GM23338 (cell line): ENCODE data around the gene PSAPL1. TPM values are rescaled to one million over a fixed set of nuclear protein-coding genes. Genes with fewer than 3 reads are reported as not detected.

Source experiments
- ATAC-seq: fragments of 200-7000 bp; cut with Tn5 transposase; 3 replicates; pipeline ENCODE4 v1.9.1; 2020
- DNase-seq: peaks from one replicate; pipeline ENCODE4 v3.0.0-alpha.2; 2015; ENCODE audit warnings: low spot score
- H2AFZ ChIP-seq: fragments of 200-600 bp; sonication (generic); 2 replicates; pipeline ENCODE4 v1.8.0; 2016; ENCODE audit warnings: antibody characterized with exemption, mild to moderate bottlenecking, moderate library complexity
- H3F3A ChIP-seq: fragments of 200-600 bp; sonication (generic); replicated peaks from 2 replicates; pipeline ENCODE4 v1.8.0; 2017; ENCODE audit warnings: antibody characterized with exemption, mixed run types, low read depth
- H3K27ac ChIP-seq: fragments of 200-600 bp; sonication (generic); 2 replicates; pipeline ENCODE4 v1.6.1; 2016; ENCODE audit warnings: low read depth
- H3K27me3 ChIP-seq: fragments of 200-600 bp; sonication (generic); 2 replicates; pipeline ENCODE4 v1.8.0; 2016; ENCODE audit warnings: mild to moderate bottlenecking, mixed run types, moderate library complexity; ENCODE audit not compliant: insufficient read depth
- H3K36me3 ChIP-seq: fragments of 200-600 bp; sonication (generic); 2 replicates; pipeline ENCODE4 v1.8.0; 2016; ENCODE audit warnings: mild to moderate bottlenecking; ENCODE audit not compliant: insufficient read depth
- H3K4me1 ChIP-seq: fragments of 200-600 bp; sonication (generic); 2 replicates; pipeline ENCODE4 v1.8.0; 2016; ENCODE audit warnings: mild to moderate bottlenecking, moderate library complexity; ENCODE audit not compliant: insufficient read depth
- H3K4me2 ChIP-seq: fragments of 200-600 bp; sonication (generic); 2 replicates; pipeline ENCODE4 v1.7.1; 2017; ENCODE audit warnings: mixed run types
- H3K4me3 ChIP-seq: fragments of 200-600 bp; sonication (generic); 2 replicates; pipeline ENCODE4 v1.6.1; 2016; ENCODE audit warnings: mixed run types
- H3K79me2 ChIP-seq: fragments of 200-600 bp; sonication (generic); replicated peaks from 2 replicates; pipeline ENCODE4 v1.8.0; 2017; ENCODE audit warnings: mild to moderate bottlenecking; ENCODE audit not compliant: insufficient read depth
- H3K9me2 ChIP-seq: fragments of 200-600 bp; sonication (generic); 2 replicates; pipeline ENCODE4 v1.8.0; 2017; ENCODE audit not compliant: insufficient read depth
- H4K20me1 ChIP-seq: fragments of 200-600 bp; sonication (generic); replicated peaks from 2 replicates; pipeline ENCODE4 v1.8.0; 2017; ENCODE audit warnings: mild to moderate bottlenecking; ENCODE audit not compliant: insufficient read depth
- H3K27ac Mint-ChIP-seq: 2 replicates; pipeline ENCODE4 v1.8.0; 2020; ENCODE audit warnings: inconsistent platforms, mild to moderate bottlenecking, moderate library complexity, mixed read lengths
- H3K27me3 Mint-ChIP-seq: 3 replicates; pipeline ENCODE4 v1.8.0; 2022; ENCODE audit warnings: low read depth, mild to moderate bottlenecking, moderate library complexity, mixed read lengths, inconsistent platforms; ENCODE audit not compliant: insufficient read depth, poor library complexity
- H3K36me3 Mint-ChIP-seq: 3 replicates; pipeline ENCODE4 v1.8.0; 2021; ENCODE audit warnings: low read depth, mild to moderate bottlenecking, inconsistent platforms, moderate library complexity, mixed read lengths
- H3K4me1 Mint-ChIP-seq: 3 replicates; pipeline ENCODE4 v1.8.0; 2020; ENCODE audit warnings: mild to moderate bottlenecking, inconsistent platforms, mixed read lengths
- H3K4me3 Mint-ChIP-seq: 3 replicates; pipeline ENCODE4 v1.8.0; 2021; ENCODE audit warnings: moderate library complexity, mild to moderate bottlenecking, inconsistent platforms, mixed read lengths
- H3K9me3 Mint-ChIP-seq: 3 replicates; pipeline ENCODE4 v1.8.0; 2020; ENCODE audit warnings: moderate library complexity, mild to moderate bottlenecking, inconsistent platforms, mixed read lengths
- CREB1 ChIP-seq: fragments of 250-450 bp; sonication (Bioruptor Pico); IDR thresholded peaks from 2 replicates; pipeline ENCODE4 v1.5.0; 2020; ENCODE audit warnings: low read depth, mild to moderate bottlenecking, moderate library complexity
- EZH2 ChIP-seq: fragments of 200-600 bp; sonication (generic); IDR thresholded peaks from one replicate; pipeline ENCODE4 v1.8.0; 2017; ENCODE audit warnings: antibody characterized with exemption, mild to moderate bottlenecking, low read depth; ENCODE audit not compliant: unreplicated experiment
- EZH2phosphoT487 ChIP-seq: fragments of 200-600 bp; sonication (generic); IDR thresholded peaks from one replicate; pipeline ENCODE4 v1.8.1; 2018; ENCODE audit warnings: antibody characterized with exemption; ENCODE audit not compliant: unreplicated experiment
- JUNB ChIP-seq: IDR thresholded peaks from one replicate; pipeline ENCODE4 v1.6.1; 2016; ENCODE audit warnings: antibody characterized with exemption; ENCODE audit not compliant: unreplicated experiment
- NANOG ChIP-seq: IDR thresholded peaks from 2 replicates; pipeline ENCODE4 v1.6.1; 2016; ENCODE audit warnings: antibody characterized with exemption, borderline replicate concordance
- POLR2AphosphoS5 ChIP-seq: IDR thresholded peaks from 2 replicates; pipeline ENCODE4 v1.6.1; 2016; ENCODE audit warnings: antibody characterized with exemption, low read depth
- STAT1 ChIP-seq: IDR thresholded peaks from one replicate; pipeline ENCODE4 v1.6.1; 2016; ENCODE audit warnings: antibody characterized with exemption; ENCODE audit not compliant: unreplicated experiment
- ZNF114 ChIP-seq: fragments of 250-450 bp; sonication (Bioruptor Pico); IDR thresholded peaks from 2 replicates; pipeline ENCODE4 v1.5.0; 2020; ENCODE audit warnings: mild to moderate bottlenecking, moderate library complexity
- ZNF331 ChIP-seq: fragments of 250-450 bp; sonication (Bioruptor Pico); IDR thresholded peaks from 2 replicates; pipeline ENCODE4 v1.5.0; 2020; ENCODE audit warnings: low read depth, mild to moderate bottlenecking, moderate library complexity
- polyA plus RNA-seq: library from polyadenylated mRNA; unstranded; fragments of >200 nt; fragmentation: Nextera tagmentation; extraction: Ambion mirVana; gene quantifications from 2 replicates; pipeline ENCODE4 v1.2.1, GENCODE V29; 2016
- total RNA-seq: library from RNA; depleted of rRNA; stranded (reverse); fragments of >200 nt; shearing (Covaris generic); gene quantifications from 2 replicates; pipeline ENCODE4 v1.2.3, GENCODE V29; 2014
- TF ChIP-seq, protein P1 (sequence below), 2 experiments: fragments of 200-600 bp in 1 of 2; sonication (generic) in 1 of 2; conservative IDR thresholded peaks; 2 replicates each; pipeline versions ENCODE4 v1.5.1 to v1.6.1; 2016 to 2017; ENCODE audit warnings: antibody characterized with exemption in 2 of 2, low read depth in 2 of 2, mild to moderate bottlenecking in 2 of 2, moderate library complexity in 1 of 2
- TF ChIP-seq, protein P2 (sequence below): IDR thresholded peaks from one replicate; pipeline ENCODE4 v1.6.1; 2018; ENCODE audit warnings: antibody characterized with exemption; ENCODE audit not compliant: unreplicated experiment
- TF ChIP-seq, protein P3 (sequence below): IDR thresholded peaks from 2 replicates; pipeline ENCODE4 v1.6.1; 2016; ENCODE audit warnings: antibody characterized with exemption
- TF ChIP-seq, protein P4 (sequence below): fragments of 250-450 bp; sonication (Bioruptor Pico); IDR thresholded peaks from 2 replicates; pipeline ENCODE4 v1.5.0; 2020; ENCODE audit warnings: mild to moderate bottlenecking, moderate library complexity

Gene PSAPL1
- total and polyA plus RNA-seq, 2 experiments from 2014 or later = not detected

DNA sequence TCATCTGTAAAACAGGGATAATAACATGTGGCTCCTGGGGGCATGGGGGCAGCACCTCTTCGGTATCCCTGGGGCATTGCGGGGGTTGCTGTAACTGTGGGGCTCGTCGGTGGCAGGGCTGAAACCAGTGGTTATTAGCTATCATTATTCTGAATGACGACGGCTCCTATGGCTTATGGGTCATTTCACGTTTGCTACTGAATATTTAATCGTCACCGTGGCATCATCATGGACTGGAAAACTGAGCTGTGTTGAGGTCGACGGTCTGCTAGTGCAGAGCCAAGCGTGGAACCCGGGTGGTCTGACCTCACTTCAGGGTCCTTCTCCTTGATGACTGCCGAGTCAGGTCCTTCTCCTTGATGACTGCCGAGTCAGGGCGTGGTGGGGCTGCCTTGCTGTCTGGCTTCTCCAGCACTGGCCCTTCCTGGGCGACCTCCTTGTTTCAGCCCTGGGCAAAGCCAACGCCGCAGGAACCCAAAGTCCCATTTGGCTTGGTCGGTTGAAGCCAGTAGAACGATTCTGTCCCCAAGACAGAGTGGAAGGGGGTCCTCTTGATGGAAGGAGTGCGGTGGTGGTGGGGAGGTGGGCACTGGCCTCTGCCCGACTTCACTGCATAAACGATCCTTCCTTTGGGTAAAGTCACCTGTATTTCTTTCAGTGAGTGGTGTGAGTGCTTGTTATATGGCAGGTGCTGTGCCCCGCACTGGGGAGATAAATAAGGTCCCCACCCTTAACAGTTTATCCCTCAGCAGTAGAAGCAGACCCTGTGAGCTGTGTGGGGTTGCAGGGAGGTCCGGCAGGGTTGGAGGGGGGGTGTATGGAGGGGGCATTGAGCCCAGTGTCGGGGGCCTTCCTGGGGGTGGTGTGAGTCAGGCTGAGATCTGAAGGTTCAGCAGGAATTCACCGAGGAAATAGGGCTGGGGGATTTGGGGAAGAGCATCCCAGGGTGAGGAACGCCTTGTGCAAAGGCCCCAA, 40.8 kb downstream of the PSAPL1 start:
- TF ChIP-seq, protein P1, sequence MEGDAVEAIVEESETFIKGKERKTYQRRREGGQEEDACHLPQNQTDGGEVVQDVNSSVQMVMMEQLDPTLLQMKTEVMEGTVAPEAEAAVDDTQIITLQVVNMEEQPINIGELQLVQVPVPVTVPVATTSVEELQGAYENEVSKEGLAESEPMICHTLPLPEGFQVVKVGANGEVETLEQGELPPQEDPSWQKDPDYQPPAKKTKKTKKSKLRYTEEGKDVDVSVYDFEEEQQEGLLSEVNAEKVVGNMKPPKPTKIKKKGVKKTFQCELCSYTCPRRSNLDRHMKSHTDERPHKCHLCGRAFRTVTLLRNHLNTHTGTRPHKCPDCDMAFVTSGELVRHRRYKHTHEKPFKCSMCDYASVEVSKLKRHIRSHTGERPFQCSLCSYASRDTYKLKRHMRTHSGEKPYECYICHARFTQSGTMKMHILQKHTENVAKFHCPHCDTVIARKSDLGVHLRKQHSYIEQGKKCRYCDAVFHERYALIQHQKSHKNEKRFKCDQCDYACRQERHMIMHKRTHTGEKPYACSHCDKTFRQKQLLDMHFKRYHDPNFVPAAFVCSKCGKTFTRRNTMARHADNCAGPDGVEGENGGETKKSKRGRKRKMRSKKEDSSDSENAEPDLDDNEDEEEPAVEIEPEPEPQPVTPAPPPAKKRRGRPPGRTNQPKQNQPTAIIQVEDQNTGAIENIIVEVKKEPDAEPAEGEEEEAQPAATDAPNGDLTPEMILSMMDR (conservative IDR thresholded peaks at IDR 0.05; ENCODE audit: low read depth in 2 of 2) = no peak
- TF ChIP-seq, protein P2, sequence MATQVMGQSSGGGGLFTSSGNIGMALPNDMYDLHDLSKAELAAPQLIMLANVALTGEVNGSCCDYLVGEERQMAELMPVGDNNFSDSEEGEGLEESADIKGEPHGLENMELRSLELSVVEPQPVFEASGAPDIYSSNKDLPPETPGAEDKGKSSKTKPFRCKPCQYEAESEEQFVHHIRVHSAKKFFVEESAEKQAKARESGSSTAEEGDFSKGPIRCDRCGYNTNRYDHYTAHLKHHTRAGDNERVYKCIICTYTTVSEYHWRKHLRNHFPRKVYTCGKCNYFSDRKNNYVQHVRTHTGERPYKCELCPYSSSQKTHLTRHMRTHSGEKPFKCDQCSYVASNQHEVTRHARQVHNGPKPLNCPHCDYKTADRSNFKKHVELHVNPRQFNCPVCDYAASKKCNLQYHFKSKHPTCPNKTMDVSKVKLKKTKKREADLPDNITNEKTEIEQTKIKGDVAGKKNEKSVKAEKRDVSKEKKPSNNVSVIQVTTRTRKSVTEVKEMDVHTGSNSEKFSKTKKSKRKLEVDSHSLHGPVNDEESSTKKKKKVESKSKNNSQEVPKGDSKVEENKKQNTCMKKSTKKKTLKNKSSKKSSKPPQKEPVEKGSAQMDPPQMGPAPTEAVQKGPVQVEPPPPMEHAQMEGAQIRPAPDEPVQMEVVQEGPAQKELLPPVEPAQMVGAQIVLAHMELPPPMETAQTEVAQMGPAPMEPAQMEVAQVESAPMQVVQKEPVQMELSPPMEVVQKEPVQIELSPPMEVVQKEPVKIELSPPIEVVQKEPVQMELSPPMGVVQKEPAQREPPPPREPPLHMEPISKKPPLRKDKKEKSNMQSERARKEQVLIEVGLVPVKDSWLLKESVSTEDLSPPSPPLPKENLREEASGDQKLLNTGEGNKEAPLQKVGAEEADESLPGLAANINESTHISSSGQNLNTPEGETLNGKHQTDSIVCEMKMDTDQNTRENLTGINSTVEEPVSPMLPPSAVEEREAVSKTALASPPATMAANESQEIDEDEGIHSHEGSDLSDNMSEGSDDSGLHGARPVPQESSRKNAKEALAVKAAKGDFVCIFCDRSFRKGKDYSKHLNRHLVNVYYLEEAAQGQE = no peak
- TF ChIP-seq, protein P3, sequence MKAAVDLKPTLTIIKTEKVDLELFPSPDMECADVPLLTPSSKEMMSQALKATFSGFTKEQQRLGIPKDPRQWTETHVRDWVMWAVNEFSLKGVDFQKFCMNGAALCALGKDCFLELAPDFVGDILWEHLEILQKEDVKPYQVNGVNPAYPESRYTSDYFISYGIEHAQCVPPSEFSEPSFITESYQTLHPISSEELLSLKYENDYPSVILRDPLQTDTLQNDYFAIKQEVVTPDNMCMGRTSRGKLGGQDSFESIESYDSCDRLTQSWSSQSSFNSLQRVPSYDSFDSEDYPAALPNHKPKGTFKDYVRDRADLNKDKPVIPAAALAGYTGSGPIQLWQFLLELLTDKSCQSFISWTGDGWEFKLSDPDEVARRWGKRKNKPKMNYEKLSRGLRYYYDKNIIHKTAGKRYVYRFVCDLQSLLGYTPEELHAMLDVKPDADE = no peak
- TF ChIP-seq ZNF331 (CRISPR knock-in tag) = no peak
- no peak for TF ChIP-seq JUNB
- no peak for TF ChIP-seq EZH2phosphoT487
- TF ChIP-seq ZNF114 (CRISPR knock-in tag) = no peak
- TF ChIP-seq NANOG = no peak
- no peak for TF ChIP-seq POLR2AphosphoS5
- TF ChIP-seq EZH2 = no peak
- no peak for TF ChIP-seq CREB1 (CRISPR knock-in tag)
- TF ChIP-seq STAT1 = no peak
- TF ChIP-seq, protein P4, sequence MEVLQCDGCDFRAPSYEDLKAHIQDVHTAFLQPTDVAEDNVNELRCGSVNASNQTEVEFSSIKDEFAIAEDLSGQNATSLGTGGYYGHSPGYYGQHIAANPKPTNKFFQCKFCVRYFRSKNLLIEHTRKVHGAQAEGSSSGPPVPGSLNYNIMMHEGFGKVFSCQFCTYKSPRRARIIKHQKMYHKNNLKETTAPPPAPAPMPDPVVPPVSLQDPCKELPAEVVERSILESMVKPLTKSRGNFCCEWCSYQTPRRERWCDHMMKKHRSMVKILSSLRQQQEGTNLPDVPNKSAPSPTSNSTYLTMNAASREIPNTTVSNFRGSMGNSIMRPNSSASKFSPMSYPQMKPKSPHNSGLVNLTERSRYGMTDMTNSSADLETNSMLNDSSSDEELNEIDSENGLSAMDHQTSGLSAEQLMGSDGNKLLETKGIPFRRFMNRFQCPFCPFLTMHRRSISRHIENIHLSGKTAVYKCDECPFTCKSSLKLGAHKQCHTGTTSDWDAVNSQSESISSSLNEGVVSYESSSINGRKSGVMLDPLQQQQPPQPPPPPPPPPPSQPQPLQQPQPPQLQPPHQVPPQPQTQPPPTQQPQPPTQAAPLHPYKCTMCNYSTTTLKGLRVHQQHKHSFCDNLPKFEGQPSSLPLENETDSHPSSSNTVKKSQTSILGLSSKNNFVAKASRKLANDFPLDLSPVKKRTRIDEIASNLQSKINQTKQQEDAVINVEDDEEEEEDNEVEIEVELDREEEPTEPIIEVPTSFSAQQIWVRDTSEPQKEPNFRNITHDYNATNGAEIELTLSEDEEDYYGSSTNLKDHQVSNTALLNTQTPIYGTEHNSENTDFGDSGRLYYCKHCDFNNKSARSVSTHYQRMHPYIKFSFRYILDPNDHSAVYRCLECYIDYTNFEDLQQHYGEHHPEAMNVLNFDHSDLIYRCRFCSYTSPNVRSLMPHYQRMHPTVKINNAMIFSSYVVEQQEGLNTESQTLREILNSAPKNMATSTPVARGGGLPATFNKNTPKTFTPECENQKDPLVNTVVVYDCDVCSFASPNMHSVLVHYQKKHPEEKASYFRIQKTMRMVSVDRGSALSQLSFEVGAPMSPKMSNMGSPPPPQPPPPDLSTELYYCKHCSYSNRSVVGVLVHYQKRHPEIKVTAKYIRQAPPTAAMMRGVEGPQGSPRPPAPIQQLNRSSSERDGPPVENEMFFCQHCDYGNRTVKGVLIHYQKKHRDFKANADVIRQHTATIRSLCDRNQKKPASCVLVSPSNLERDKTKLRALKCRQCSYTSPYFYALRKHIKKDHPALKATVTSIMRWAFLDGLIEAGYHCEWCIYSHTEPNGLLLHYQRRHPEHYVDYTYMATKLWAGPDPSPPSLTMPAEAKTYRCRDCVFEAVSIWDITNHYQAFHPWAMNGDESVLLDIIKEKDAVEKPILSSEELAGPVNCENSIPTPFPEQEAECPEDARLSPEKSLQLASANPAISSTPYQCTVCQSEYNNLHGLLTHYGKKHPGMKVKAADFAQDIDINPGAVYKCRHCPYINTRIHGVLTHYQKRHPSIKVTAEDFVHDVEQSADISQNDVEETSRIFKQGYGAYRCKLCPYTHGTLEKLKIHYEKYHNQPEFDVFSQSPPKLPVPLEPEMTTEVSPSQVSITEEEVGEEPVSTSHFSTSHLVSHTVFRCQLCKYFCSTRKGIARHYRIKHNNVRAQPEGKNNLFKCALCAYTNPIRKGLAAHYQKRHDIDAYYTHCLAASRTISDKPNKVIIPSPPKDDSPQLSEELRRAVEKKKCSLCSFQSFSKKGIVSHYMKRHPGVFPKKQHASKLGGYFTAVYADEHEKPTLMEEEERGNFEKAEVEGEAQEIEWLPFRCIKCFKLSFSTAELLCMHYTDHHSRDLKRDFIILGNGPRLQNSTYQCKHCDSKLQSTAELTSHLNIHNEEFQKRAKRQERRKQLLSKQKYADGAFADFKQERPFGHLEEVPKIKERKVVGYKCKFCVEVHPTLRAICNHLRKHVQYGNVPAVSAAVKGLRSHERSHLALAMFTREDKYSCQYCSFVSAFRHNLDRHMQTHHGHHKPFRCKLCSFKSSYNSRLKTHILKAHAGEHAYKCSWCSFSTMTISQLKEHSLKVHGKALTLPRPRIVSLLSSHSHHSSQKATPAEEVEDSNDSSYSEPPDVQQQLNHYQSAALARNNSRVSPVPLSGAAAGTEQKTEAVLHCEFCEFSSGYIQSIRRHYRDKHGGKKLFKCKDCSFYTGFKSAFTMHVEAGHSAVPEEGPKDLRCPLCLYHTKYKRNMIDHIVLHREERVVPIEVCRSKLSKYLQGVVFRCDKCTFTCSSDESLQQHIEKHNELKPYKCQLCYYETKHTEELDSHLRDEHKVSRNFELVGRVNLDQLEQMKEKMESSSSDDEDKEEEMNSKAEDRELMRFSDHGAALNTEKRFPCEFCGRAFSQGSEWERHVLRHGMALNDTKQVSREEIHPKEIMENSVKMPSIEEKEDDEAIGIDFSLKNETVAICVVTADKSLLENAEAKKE (CRISPR knock-in tag) = no peak
- Histone ChIP-seq H3F3A (no peaks in the 10 kb centered on the region), H3K27ac (no peak overlapping the region), H3K4me3 (no peak overlapping the region), H4K20me1 (no peaks in the 10 kb centered on the region), H3K4me2 (no peak overlapping the region), H2AFZ (no peak overlapping the region), H3K79me2 (no peaks in the 10 kb centered on the region), H3K36me3 (no peaks in the 10 kb centered on the region), H3K9me2 (no peaks in the 10 kb centered on the region), H3K27me3 (no peaks in the 10 kb centered on the region), H3K4me1 (no peaks in the 10 kb centered on the region)
- H3K27me3 Mint-ChIP-seq = peaks cover 14% of the 10 kb centered on the region
- H3K4me3 Mint-ChIP-seq = no peak overlapping the region; the same call in 2 of the 3 replicates
- H3K4me1 Mint-ChIP-seq = peaks cover 4% of the 10 kb centered on the region
- DNase-seq (no peak), ATAC-seq (no peak)
- no peaks in the 10 kb centered on the region for H3K36me3 Mint-ChIP-seq
- H3K9me3 Mint-ChIP-seq = no peaks in the 10 kb centered on the region
- no peak overlapping the region for H3K27ac Mint-ChIP-seq
